HepG2 (cell line): ENCODE results near the gene FNDC3B. TPM values are rescaled to one million over a fixed set of nuclear protein-coding genes. Genes with fewer than 3 reads are reported as not detected.

Experiments
- ATAC-seq: fragments of 200-7000 bp; cut with Tn5 transposase; 3 replicates; pipeline ENCODE4 v1.9.1; 2020; ENCODE audit warnings: mild to moderate bottlenecking, moderate library complexity
- BruUV-seq: library from RNA; stranded (reverse); fragments of 400-500 nt; replicated peaks from 2 replicates; lab custom pipeline; 2021; lab: Mats Ljungman, UMichigan
- CTCF ChIA-PET: fragments of 300-600 bp; formaldehyde crosslinking; extraction: SDS; loops from one replicate; lab custom pipeline; 2021; ENCODE audit warnings: low total read pairs, inconsistent platforms, low intra/inter-chr PET ratio; lab: Yijun Ruan, JAX
- POLR2A ChIA-PET: fragments of 350-600 bp; sonication (Branson Sonifier 250); formaldehyde crosslinking; loops from one replicate; lab custom pipeline; 2020; ENCODE audit warnings: antibody characterized with exemption, inconsistent platforms; lab: Yijun Ruan, JAX
- DNase-seq: peaks from one replicate; pipeline ENCODE4 v3.0.0-alpha.2; 2015; ENCODE audit warnings: low spot score
- FAIRE-seq: peaks from 3 replicates; lab custom pipeline; 2011; peaks lifted over from hg19 to GRCh38; lab: Jason Lieb, UNC
- H2AFZ ChIP-seq: one replicate; pipeline ENCODE4 v1.6.1; 2011; ENCODE audit warnings: low read length, inconsistent platforms
- H3K27ac ChIP-seq: fragments of 300-600 bp; 3 replicates; pipeline ENCODE4 v1.8.0; 2011; ENCODE audit warnings: mixed run types, mild to moderate bottlenecking, mixed read lengths, low read length, inconsistent platforms; ENCODE audit not compliant: insufficient read depth; ENCODE audit errors: extremely low read length
- H3K27me3 ChIP-seq, 2 experiments: fragments of 200-600 bp in 1 of 2; 2 replicates in 1 of 2; 3 replicates in 1 of 2; pipeline versions ENCODE4 v1.6.0 to v1.8.0; 2011; ENCODE audit warnings: low read length in 2 of 2, mild to moderate bottlenecking in 2 of 2, moderate library complexity in 2 of 2, inconsistent platforms in 1 of 2; ENCODE audit not compliant: insufficient read depth in 2 of 2, control insufficient read depth in 1 of 2
- H3K36me3 ChIP-seq, 2 experiments: fragments of 200-600 bp in 1 of 2; replicated peaks in 1 of 2; 2 replicates in 1 of 2; 3 replicates in 1 of 2; pipeline versions ENCODE4 v1.5.1 to v1.8.0; 2011; ENCODE audit warnings: low read length in 2 of 2, inconsistent platforms in 1 of 2; ENCODE audit not compliant: insufficient read depth in 2 of 2, control insufficient read depth in 1 of 2
- H3K4me1 ChIP-seq: 2 replicates; pipeline ENCODE4 v1.5.1; 2012; ENCODE audit warnings: low read length, inconsistent platforms; ENCODE audit not compliant: insufficient read depth
- H3K4me2 ChIP-seq: 2 replicates; pipeline ENCODE4 v1.6.0; 2011; ENCODE audit warnings: low read depth, low read length, inconsistent platforms
- H3K4me3 ChIP-seq, 3 experiments: fragments of 200-600 bp in 1 of 3; sonication (generic), shearing (Covaris generic) in 1 of 3; replicated peaks in 1 of 3; 2 replicates each; pipeline ENCODE4 v1.5.1; 2011 to 2016; ENCODE audit warnings: low read length in 3 of 3, inconsistent platforms in 2 of 3, low read depth in 2 of 3, mild to moderate bottlenecking in 2 of 3, control low read depth in 1 of 3, mixed read lengths in 1 of 3; ENCODE audit not compliant: insufficient read depth in 1 of 3
- H3K79me2 ChIP-seq: one replicate; pipeline ENCODE4 v1.6.1; 2011; ENCODE audit warnings: low read length, inconsistent platforms; ENCODE audit not compliant: insufficient read depth
- H3K9ac ChIP-seq: 2 replicates; pipeline ENCODE4 v1.6.0; 2011; ENCODE audit warnings: mild to moderate bottlenecking, low read depth, low read length, inconsistent platforms; ENCODE audit not compliant: insufficient read depth
- H3K9me3 ChIP-seq: 2 replicates; pipeline ENCODE4 v1.5.1; 2012; ENCODE audit warnings: mild to moderate bottlenecking, low read length
- H4K20me1 ChIP-seq: 2 replicates; pipeline ENCODE4 v1.6.0; 2011; ENCODE audit warnings: inconsistent platforms, mild to moderate bottlenecking, low read length, moderate library complexity; ENCODE audit not compliant: insufficient read depth
- FOXK2 ChIP-seq: fragments of 450-650 bp; IDR thresholded peaks from 2 replicates; pipeline ENCODE4 v1.6.1; 2016
- HIVEP1 ChIP-seq: sonication (generic); formaldehyde crosslinking; IDR thresholded peaks from 2 replicates; pipeline ENCODE4 v1.4.0; 2020; ENCODE audit warnings: mild to moderate bottlenecking, missing genetic modification reagents
- IRX3 ChIP-seq: sonication (generic); formaldehyde crosslinking; IDR thresholded peaks from 2 replicates; pipeline ENCODE4 v1.8.1; 2023; ENCODE audit warnings: mild to moderate bottlenecking, low read depth, missing genetic modification reagents, borderline replicate concordance
- ISX ChIP-seq: sonication (generic); formaldehyde crosslinking; conservative IDR thresholded peaks from 2 replicates; pipeline ENCODE4 v1.5.0; 2020; ENCODE audit warnings: missing genetic modification reagents
- MYC ChIP-seq: sonication (generic); formaldehyde crosslinking; IDR thresholded peaks from 2 replicates; pipeline ENCODE4 v1.9.0; 2021; ENCODE audit warnings: missing genetic modification reagents, borderline replicate concordance
- NRL ChIP-seq: sonication (generic); formaldehyde crosslinking; IDR thresholded peaks from 2 replicates; pipeline ENCODE4 v1.5.0; 2020; ENCODE audit warnings: missing genetic modification reagents, mild to moderate bottlenecking, moderate library complexity, borderline replicate concordance
- PAF1 ChIP-seq: IDR thresholded peaks from 2 replicates; pipeline ENCODE4 v1.6.1; 2016; ENCODE audit warnings: missing genetic modification reagents, missing compliant biosample characterization
- RBM22 ChIP-seq: fragments of 200-400 bp; formaldehyde crosslinking; optimal IDR thresholded peaks from 2 replicates; pipeline ENCODE3; 2017; ENCODE audit warnings: mild to moderate bottlenecking, low read length, moderate library complexity
- TP53 ChIP-seq: sonication (generic); formaldehyde crosslinking; conservative IDR thresholded peaks from 2 replicates; pipeline ENCODE4 v1.4.0; 2020; ENCODE audit warnings: missing genetic modification reagents
- U2AF2 ChIP-seq: fragments of 200-400 bp; formaldehyde crosslinking; IDR thresholded peaks from 2 replicates; pipeline ENCODE4 v1.6.1; 2017; ENCODE audit warnings: low read depth, mild to moderate bottlenecking, low read length
- ZMYM4 ChIP-seq: sonication (generic); formaldehyde crosslinking; IDR thresholded peaks from 2 replicates; pipeline ENCODE4 v1.8.1; 2023; ENCODE audit warnings: mild to moderate bottlenecking, missing genetic modification reagents
- ZNF24 ChIP-seq: fragments of 450-650 bp; IDR thresholded peaks from 2 replicates; pipeline ENCODE4 v1.6.1; 2017; ENCODE audit warnings: antibody characterized with exemption, mild to moderate bottlenecking
- ZNF772 ChIP-seq: sonication (generic); formaldehyde crosslinking; IDR thresholded peaks from 2 replicates; pipeline ENCODE4 v1.5.0; 2020; ENCODE audit warnings: mild to moderate bottlenecking, missing genetic modification reagents
- ZSCAN22 ChIP-seq: sonication (generic); formaldehyde crosslinking; IDR thresholded peaks from 2 replicates; pipeline ENCODE4 v1.4.0; 2020; ENCODE audit warnings: mild to moderate bottlenecking, missing genetic modification reagents
- WGBS: methylation state at CpG from one replicate; pipeline ENCODE4 v1.1.6; 2017; ENCODE audit warnings: low lambda C conversion rate; 5-methylcytosine and 5-hydroxymethylcytosine counted together
- in situ Hi-C: cut with HindIII; loops from 2 replicates; pipeline ENCODE4 v1.10.0; 2017; ENCODE audit warnings: low pct_unique_long_range_greater_than_20kb; ENCODE audit not compliant: extremely low pct_ligation_motif_present
- intact Hi-C: fragments of 100-400 bp; cut with micrococcal nuclease; formaldehyde crosslinking; loops from one replicate; pipeline ENCODE4 v1.10.0; 2022; ENCODE audit not compliant: unreplicated experiment
- polyA plus RNA-seq, 8 experiments: library from polyadenylated mRNA; depleted of rRNA in 3 of 8; stranded (reverse) in 7 of 8; unstranded in 1 of 8; fragments of >200 nt; fragmentation: Illumina TruSeq in 4 of 8; extraction: Trizol in 4 of 8; gene quantifications; 2 replicates each; pipeline versions ENCODE4 v1.2.1 to v1.2.3, GENCODE V29; 2011 to 2016; ENCODE audit warnings: low read depth in 4 of 8, missing spikeins in 1 of 8, mixed read lengths in 1 of 8; ENCODE audit not compliant: insufficient read depth in 1 of 8
- total RNA-seq, 5 experiments: library from RNA; depleted of rRNA; stranded (reverse); fragments of >200 nt; fragmentation: Illumina TruSeq; extraction: Trizol; gene quantifications; 2 replicates each; pipeline ENCODE4 v1.2.3, GENCODE V29; 2016; ENCODE audit warnings: low read depth in 1 of 5
- TF ChIP-seq, protein P1 (sequence below): sonication (generic); formaldehyde crosslinking; IDR thresholded peaks from 2 replicates; pipeline ENCODE4 v1.4.0; 2020; ENCODE audit warnings: mild to moderate bottlenecking, missing genetic modification reagents, borderline replicate concordance
- TF ChIP-seq, protein P2 (sequence below): sonication (generic); formaldehyde crosslinking; IDR thresholded peaks from 2 replicates; pipeline ENCODE4 v1.5.0; 2020; ENCODE audit warnings: missing genetic modification reagents

FNDC3B gene
- total and polyA plus RNA-seq, 2 of the 13 experiments (the other 11 are each of a cell fraction or from before 2014, with no cell fraction given) = 74.8 to 103 TPM

GRCh38 chr3:172170073-172170709 is 130.8 kb downstream of the FNDC3B start:
- TF ChIP-seq, protein P1, sequence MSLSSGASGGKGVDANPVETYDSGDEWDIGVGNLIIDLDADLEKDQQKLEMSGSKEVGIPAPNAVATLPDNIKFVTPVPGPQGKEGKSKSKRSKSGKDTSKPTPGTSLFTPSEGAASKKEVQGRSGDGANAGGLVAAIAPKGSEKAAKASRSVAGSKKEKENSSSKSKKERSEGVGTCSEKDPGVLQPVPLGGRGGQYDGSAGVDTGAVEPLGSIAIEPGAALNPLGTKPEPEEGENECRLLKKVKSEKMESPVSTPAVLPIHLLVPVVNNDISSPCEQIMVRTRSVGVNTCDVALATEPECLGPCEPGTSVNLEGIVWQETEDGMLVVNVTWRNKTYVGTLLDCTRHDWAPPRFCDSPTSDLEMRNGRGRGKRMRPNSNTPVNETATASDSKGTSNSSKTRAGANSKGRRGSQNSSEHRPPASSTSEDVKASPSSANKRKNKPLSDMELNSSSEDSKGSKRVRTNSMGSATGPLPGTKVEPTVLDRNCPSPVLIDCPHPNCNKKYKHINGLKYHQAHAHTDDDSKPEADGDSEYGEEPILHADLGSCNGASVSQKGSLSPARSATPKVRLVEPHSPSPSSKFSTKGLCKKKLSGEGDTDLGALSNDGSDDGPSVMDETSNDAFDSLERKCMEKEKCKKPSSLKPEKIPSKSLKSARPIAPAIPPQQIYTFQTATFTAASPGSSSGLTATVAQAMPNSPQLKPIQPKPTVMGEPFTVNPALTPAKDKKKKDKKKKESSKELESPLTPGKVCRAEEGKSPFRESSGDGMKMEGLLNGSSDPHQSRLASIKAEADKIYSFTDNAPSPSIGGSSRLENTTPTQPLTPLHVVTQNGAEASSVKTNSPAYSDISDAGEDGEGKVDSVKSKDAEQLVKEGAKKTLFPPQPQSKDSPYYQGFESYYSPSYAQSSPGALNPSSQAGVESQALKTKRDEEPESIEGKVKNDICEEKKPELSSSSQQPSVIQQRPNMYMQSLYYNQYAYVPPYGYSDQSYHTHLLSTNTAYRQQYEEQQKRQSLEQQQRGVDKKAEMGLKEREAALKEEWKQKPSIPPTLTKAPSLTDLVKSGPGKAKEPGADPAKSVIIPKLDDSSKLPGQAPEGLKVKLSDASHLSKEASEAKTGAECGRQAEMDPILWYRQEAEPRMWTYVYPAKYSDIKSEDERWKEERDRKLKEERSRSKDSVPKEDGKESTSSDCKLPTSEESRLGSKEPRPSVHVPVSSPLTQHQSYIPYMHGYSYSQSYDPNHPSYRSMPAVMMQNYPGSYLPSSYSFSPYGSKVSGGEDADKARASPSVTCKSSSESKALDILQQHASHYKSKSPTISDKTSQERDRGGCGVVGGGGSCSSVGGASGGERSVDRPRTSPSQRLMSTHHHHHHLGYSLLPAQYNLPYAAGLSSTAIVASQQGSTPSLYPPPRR (CRISPR knock-in tag) = no peak
- TF ChIP-seq ZNF772 (CRISPR knock-in tag) = no peak
- no peak for TF ChIP-seq ISX
- peak; percentile 96 for TF ChIP-seq RBM22
- no peak for TF ChIP-seq TP53 (CRISPR knock-in tag)
- no peak for TF ChIP-seq IRX3 (CRISPR knock-in tag)
- TF ChIP-seq HIVEP1 (CRISPR knock-in tag) = no peak
- TF ChIP-seq ZMYM4 = no peak
- TF ChIP-seq MYC (CRISPR knock-in tag) = no peak
- TF ChIP-seq, protein P2, sequence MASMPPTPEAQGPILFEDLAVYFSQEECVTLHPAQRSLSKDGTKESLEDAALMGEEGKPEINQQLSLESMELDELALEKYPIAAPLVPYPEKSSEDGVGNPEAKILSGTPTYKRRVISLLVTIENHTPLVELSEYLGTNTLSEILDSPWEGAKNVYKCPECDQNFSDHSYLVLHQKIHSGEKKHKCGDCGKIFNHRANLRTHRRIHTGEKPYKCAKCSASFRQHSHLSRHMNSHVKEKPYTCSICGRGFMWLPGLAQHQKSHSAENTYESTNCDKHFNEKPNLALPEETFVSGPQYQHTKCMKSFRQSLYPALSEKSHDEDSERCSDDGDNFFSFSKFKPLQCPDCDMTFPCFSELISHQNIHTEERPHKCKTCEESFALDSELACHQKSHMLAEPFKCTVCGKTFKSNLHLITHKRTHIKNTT (CRISPR knock-in tag) = no peak
- TF ChIP-seq ZSCAN22 (CRISPR knock-in tag) = no peak
- no peak for TF ChIP-seq NRL
- no peak for TF ChIP-seq FOXK2
- peak; percentile 58; the same call in 1 of the 2 replicates for TF ChIP-seq PAF1 (CRISPR knock-in tag)
- TF ChIP-seq U2AF2 = no peak
- TF ChIP-seq ZNF24 = no peak
- FAIRE-seq (no peak), DNase-seq (no peak), ATAC-seq (no peak)
- 96% methylated on average over 5 of the region's 5 CpGs for WGBS
- Histone ChIP-seq H3K27me3 (no peaks in the 10 kb centered on the region), H3K9me3 (no peaks in the 10 kb centered on the region), H3K27ac (no peak overlapping the region), H4K20me1 (peaks cover 99% of the 10 kb centered on the region), H3K4me3 (no peak overlapping the region), H3K4me1 (peaks cover 98% of the 10 kb centered on the region), H3K36me3 (peaks cover 19 to 43% of the 10 kb centered on the region in 2 experiments), H3K4me2 (no peak overlapping the region), H2AFZ (no peak overlapping the region), H3K79me2 (peaks cover 97% of the 10 kb centered on the region), H3K9ac (no peak overlapping the region)
- ChIA-PET CTCF (no interaction called here), POLR2A (interaction anchor here (1.4 to 2.5 kb wide), 2 partner anchors 11 to 30 kb away, joined by 3 to 8 read pairs; no protein-coding TSS in a partner anchor)
- BruUV-seq = no TSS peak
- in situ Hi-C loops = no loop called here
- intact Hi-C loops = no loop called here
